DMS79 treated with DMSO at 0.1 percent for 48 hours (cell line): Measurements from ENCODE around the gene CABP5.
"Not testable (repeated sequence)": the region's sequence is repeated elsewhere in the genome, so short reads cannot be mapped to it uniquely, and the experiment has no call there.

Experiments
- DNase-seq: peaks from one replicate; lab custom pipeline; 2025; lab: John Stamatoyannopoulos, UW

Gene CABP5

GRCh38 chr19:48043675-48044258 is at the start of gene CABP5:
Gene CABP5 (minus strand): TSS chr19:48044079. CDS start chr19:48043922, 157 bp downstream.
- no peak for DNase-seq

GRCh38 chr19:48091111-48091718 is 47.3 kb upstream of the CABP5 start:
- not testable (repeated sequence) for DNase-seq

- DNase-seq: no peak
Measured at GRCh38 chr19:48090281-48090802, 46.5 kb upstream of the CABP5 start.

- not testable (repeated sequence) for DNase-seq
Measured at GRCh38 chr19:48088991-48089390, 45.1 kb upstream of the CABP5 start.

DNA sequence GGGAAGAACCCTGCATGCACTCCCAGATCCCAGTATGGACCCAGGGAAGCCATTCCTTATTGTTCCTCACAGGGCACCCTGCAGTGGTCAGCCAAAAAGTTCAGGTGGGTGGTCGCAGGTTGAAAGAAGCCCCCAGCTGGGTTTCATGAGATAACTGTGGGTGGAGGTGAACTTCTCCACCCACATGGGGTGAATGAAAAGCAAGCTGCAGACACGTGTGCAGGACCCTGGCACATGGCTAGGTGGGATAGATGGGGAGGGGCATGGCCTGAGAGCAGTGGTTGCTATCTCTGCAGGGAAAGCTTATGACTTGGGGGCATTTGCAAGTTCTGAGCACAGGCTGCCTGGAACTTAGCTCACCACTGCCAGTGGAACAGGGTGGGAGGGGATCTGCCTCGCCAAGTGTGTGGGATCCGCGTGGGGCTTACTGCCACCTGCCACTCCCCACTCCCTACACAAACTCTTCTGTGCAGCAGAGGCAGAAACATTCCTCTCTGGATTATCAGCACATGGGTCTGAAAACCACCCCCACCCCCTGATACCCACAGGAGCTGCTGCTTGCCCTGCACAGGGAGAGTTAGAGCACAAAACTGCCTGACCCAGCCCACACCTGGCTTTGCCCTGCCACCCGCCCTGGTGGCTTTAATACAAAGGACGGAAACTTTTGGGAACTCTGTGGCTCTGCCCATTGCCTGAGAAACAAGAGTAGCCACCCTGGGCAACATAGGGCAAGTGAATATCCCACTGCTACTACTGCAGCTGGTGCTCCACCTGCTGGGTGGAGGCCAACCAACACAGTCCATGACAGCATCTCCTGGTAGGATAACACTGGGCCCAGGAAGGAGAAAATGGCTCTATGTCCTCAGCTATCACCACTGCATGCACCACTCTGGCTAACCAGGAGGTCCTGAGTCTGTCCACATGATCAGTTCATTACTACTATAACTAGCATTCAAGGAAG is 42.3 kb upstream of the CABP5 start:
- no peak for DNase-seq

GRCh38 chr19:48085076-48085475 is 41.2 kb upstream of the CABP5 start:
- no peak for DNase-seq

DNA sequence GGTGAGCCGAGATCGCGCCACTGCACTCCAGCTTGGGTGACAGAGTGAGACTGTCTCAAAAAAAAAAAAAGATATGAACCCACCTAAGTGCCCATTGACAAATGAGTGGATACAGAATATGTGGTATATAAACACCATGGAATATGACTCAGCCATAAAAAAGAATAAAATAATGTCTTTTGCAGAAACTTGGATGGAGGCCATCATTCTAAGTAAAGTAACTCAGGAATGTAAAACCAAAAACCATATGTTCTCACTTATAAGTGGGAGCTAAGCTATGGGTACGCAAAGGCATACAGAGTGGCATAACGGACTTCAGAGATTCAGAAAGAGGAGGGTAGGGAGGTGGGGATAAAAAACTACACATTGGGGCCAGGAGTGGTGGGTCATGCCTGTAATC is 37.2 kb upstream of the CABP5 start:
- no peak for DNase-seq

DNA sequence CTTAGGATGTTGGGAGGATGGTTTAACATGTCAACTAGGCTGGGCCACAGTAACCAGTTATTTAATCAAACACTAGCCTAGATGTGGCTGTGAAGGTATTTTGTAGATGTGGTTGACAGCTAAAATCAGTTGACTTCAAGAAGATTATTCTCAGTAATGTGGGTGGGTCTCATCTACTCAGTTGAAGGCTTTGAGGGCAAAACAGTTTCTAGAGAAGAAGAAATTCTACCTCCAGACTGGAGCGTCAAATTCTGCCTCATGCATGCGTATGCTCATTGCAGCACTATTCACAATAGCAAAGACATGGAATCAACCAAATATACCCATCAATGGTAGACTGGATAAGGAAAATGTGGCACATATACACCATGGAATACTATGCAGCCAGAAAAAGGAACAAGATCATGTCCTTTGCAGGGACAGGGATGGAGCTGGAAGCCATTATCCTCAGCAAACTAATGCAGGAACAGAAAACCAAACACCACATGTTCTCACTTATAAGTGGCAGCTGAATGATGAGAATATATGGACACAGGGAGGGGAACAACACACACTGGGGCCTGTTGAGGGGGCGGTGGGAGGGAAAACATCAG is 26.4 kb upstream of the CABP5 start:
- not testable (repeated sequence) for DNase-seq

- no peak for DNase-seq
Measured at GRCh38 chr19:48069435-48069834, 25.6 kb upstream of the CABP5 start.

DNA sequence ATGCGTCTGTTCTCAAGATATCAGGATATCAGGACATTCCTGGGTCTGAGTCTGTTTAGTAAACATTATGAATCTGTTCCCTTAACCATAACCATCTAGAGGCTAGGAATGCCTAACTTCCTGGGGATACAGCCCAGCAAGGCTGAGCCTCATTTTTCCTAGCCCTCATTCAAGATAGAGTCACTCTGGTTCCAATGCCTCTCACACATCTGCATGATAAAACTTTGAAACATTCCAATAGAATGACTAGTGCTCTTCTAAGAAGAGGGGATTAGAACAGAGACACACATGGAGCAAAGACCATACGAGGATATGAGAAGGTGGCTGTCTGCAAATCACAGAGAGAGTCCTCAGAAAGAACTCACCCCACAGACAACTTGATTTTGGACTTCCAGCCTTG is 20.6 kb upstream of the CABP5 start:
- DNase-seq: no peak

GRCh38 chr19:48061401-48062344 is 17.8 kb upstream of the CABP5 start:
- no peak for DNase-seq

DNA sequence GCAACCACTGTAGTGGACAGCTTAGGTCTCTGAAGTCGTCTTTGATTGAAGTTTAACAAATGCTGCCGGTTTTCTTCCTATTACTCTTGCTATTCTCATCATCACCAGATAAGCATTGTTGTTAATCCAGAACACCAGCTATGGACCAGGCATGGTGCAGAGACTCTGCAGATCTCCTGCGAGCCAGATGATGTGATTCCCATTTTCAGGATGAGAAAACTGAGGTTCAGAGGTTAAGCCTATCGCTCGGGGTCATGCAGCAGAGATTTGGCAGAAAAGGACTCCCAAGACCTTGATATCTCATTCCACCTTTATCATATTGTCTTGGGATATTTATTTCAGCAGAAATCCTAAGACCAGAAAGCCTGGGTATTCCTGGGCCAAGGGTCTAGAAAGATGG is 16.5 kb upstream of the CABP5 start:
- DNase-seq: no peak

- no peak for DNase-seq
Measured at GRCh38 chr19:48059331-48059730, 15.5 kb upstream of the CABP5 start.

DNA sequence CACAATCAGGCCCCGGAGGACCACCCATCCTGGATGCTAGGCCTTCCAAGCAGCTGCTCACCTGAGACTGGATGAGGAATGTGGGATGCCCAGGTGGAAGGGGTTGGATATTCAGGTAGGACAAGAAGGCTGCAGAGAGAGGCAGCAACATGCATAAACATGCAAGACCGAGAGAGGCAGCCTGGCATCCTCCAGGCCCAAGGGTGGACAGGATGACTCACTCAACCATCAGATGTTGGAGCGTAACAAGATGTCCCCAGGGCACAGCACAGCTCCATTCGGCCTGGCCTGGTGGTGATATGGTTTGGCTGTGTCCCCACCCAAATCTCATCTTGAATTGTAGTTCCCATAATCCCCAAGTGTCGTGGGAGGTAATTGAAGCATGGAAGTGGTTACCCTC is 10.0 kb upstream of the CABP5 start:
- DNase-seq: no peak

- no peak for DNase-seq
Measured at GRCh38 chr19:48053076-48053475, 9.2 kb upstream of the CABP5 start.

DNA sequence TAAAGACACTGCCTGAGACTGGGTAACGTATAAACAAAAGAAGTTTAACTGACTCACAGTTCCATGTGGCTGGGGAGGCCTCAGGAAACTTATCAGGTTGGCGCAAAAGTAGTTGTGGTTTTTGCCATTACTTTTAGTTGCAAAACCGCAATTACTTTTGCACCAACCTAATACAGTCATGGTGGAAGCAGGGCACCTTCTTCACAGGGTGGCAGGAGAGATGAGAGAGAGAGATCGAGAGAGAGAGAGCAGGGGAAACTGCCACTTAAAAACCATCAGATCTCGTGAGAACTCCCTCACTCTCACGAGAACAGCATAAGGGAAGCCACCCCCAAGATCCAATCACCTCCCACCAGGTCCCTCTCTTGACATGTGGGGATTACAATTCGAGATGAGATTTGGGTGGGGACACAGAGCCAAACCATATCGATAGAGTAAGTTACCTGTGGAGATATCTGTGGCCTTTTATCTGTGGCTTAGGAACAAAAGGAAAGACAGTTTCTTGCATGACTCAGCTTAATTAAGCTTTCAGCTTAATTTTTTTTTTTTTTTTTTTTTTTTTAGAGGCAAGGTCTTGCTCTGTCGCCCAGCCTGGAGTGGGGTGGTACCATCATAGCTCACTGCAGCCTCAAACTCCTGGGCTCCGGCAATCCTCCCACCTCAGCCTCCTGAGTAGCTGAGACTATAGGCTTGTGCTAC is 7.6 kb upstream of the CABP5 start:
- no peak for DNase-seq

DNA sequence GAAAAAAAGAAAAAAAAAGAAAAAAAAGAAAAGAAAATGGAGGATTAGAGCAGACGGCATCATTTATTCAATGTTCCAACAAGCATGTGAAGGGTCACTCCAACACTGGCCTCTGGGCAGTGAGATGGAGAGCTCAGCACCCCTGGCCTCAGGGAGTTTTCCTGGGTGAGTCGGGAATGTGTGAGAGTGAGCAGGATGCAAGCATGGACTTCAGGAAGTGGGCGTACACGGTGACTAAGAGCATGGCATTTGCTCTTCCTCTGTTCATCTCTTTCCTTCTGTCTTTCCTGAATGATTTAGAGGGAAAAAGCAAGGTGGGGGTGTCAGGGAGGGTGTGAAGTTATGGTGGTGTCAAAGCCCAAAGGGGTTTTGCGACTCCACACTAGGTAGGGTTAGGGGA is 682 bp upstream of the CABP5 start:
- DNase-seq: no peak

DNA sequence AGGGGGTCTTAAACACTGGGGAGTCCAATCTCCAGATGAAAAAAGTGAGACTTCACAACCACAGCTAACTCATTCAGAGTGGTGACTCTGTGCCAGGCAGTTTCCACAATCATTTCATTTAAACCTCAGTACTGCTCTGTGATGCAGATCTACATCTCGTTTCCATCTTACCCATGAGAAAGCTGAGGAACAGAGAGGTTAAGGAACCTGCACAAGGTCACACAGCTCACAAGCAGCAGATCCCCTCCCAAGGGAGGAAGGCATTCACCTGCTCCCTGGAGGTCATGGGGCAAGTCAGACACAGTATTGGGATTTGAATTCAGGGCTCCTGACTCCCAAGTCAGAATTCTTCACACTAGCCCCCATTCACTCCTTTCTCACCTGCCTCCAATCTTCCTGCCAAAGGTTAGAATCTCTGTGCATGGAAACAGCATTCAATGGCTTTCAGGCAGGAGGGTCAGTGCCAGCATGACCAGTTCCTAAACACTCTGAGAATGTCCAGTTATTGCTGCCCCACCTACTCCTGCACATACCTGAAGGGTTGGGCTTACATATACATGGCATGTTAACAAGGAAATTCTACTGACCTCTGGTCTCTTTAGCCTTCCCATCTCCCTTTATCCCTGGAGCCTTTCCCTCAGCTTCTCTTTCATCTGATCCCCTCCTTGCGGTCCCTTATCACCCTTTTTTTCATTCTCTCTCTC is 1.9 kb downstream of the CABP5 start:
- no peak for DNase-seq

DNA sequence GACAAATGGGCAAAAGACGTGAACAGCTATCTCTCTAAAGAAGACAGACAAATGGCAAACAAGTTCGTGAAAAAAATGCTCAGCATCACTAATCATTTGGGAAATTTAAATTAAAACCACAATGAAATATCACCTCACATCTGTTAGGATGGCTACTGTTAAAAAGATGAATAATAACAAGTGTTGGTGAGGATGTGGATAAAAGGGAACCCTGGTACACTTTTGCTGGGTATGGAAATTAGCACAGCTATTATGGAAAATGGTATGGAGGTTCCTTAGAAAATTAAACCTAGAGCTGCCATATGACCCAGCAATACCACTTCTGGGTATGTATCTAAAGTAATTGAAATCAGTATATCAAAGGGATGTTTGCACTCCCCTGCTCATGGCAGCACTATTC is 7.1 kb downstream of the CABP5 start:
- DNase-seq: no peak

DNA sequence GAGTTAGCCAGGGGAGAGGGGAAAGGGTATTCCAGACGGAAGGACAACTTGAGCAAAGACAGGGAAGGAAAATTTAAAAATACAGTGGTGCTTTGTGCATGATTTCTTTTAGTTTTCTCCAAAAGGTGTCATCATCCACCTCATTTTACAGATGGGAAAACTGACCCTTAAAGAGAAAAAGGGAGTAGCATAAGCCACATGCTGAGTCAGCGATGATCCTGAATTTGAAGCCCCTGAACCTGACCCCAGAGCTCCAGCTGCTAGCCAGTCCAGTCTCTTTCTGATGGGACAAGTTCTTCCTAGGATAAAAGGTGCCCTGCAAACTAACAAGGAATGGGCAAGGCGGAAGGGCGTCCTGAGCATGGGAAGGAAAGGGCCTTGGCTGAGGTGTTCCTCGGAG is 10.3 kb downstream of the CABP5 start:
- DNase-seq: no peak
